ENCODE data around the gene PLA2G2F.
A peak's percentile ranks its signal among the peaks of the same experiment; 100 is the strongest.

DNA sequence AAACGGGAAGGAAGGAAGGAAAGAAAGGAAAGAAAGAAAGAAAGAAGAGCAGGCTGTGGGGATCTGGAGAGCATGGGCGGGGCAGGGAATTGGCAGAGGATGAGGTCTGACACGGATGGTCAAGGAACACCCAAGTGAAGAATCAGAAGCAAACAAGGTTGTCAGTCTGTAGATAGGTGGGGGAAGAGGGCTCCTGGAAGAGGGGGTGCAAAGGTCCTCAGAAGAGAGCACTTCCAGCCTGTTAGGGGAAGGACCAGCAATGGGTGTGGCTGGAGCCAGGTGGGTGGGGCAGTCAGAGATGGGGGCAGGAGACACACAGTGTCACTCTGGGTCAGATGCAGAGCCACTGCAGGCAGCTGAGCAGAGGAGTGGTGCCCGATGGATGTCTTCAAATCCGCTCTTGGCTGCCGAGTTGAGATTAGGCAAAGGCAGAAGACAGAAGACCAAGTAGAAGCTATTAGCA is 58.2 kb downstream of the PLA2G2F start:
- no peak for TF ChIP-seq ZBED1 (IDR thresholded peaks at IDR 0.05)
- TF ChIP-seq, protein P1, sequence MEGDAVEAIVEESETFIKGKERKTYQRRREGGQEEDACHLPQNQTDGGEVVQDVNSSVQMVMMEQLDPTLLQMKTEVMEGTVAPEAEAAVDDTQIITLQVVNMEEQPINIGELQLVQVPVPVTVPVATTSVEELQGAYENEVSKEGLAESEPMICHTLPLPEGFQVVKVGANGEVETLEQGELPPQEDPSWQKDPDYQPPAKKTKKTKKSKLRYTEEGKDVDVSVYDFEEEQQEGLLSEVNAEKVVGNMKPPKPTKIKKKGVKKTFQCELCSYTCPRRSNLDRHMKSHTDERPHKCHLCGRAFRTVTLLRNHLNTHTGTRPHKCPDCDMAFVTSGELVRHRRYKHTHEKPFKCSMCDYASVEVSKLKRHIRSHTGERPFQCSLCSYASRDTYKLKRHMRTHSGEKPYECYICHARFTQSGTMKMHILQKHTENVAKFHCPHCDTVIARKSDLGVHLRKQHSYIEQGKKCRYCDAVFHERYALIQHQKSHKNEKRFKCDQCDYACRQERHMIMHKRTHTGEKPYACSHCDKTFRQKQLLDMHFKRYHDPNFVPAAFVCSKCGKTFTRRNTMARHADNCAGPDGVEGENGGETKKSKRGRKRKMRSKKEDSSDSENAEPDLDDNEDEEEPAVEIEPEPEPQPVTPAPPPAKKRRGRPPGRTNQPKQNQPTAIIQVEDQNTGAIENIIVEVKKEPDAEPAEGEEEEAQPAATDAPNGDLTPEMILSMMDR (IDR thresholded peaks at IDR 0.05 in 2 of 3, conservative IDR thresholded peaks at IDR 0.05 in 1 of 3; ENCODE audit: insufficient read depth in 2 of 3, low read depth in 1 of 3, low read length in 3 of 3), result 0 out of 6 replicates have a peak, but pooled peaks of 1 of the 3 experiments have one; percentile 1
- TF ChIP-seq U2AF2 (optimal IDR thresholded peaks at IDR 0.05; ENCODE audit: low read depth, low read length), result no peak
- peak; percentile 28 for TF ChIP-seq TAF1 (IDR thresholded peaks at IDR 0.05; ENCODE audit: control insufficient read depth, extremely low read depth, insufficient read depth, low read length, severe bottlenecking)
- no peak for TF ChIP-seq MEF2D (tag; conservative IDR thresholded peaks at IDR 0.05; ENCODE audit: low read depth)
- TF ChIP-seq, protein P2, sequence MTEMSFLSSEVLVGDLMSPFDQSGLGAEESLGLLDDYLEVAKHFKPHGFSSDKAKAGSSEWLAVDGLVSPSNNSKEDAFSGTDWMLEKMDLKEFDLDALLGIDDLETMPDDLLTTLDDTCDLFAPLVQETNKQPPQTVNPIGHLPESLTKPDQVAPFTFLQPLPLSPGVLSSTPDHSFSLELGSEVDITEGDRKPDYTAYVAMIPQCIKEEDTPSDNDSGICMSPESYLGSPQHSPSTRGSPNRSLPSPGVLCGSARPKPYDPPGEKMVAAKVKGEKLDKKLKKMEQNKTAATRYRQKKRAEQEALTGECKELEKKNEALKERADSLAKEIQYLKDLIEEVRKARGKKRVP (CRISPR knock-in tag; IDR thresholded peaks at IDR 0.05), result no peak
- TF ChIP-seq CBX5 (IDR thresholded peaks at IDR 0.05; ENCODE audit: borderline replicate concordance, low read depth), result no peak
- TF ChIP-seq ZSCAN32 (CRISPR knock-in tag; IDR thresholded peaks at IDR 0.05), result no peak
- no peak for TF ChIP-seq EZH2 (IDR thresholded peaks at IDR 0.05; ENCODE audit: borderline replicate concordance, low read depth, low read length)
- no peak for TF ChIP-seq ZFX (CRISPR knock-in tag; IDR thresholded peaks at IDR 0.05)
- TF ChIP-seq ZBTB17 (CRISPR knock-in tag; IDR thresholded peaks at IDR 0.05), result 0 out of 2 replicates have a peak, but pooled peaks have one; percentile 62

Measured in K562 (cell line).